Measurements from ENCODE around the gene ANKS4B. TPM values are rescaled to one million over a fixed set of nuclear protein-coding genes. Genes with fewer than 3 reads are reported as not detected.

ANKS4B gene
- total RNA-seq, 1 experiment from 2014 or later: not detected

GRCh38 chr16:21301168-21301894 lies 67.8 kb downstream of the ANKS4B start:
- Histone ChIP-seq H3K4me1 (ENCODE audit: control insufficient read depth, insufficient read depth, low read length) (peaks cover 8% of the 10 kb centered on the region; the same call in 1 of the 2 replicates), H3K9me3 (ENCODE audit: control insufficient read depth, insufficient read depth, low read depth, low read length) (no peaks in the 10 kb centered on the region), H3K27ac (ENCODE audit: low read length) (peak overlapping the region; percentile 73), H3K4me3 (ENCODE audit: low read depth in 2 of 2, low read length in 2 of 2) (peak overlapping the region; percentile 66 to 87), H3K36me3 (ENCODE audit: control insufficient read depth, insufficient read depth, low read length) (no peaks in the 10 kb centered on the region), H3K27me3 (ENCODE audit: control insufficient read depth, insufficient read depth, low read length) (no peaks in the 10 kb centered on the region)
- ATAC-seq (peak; percentile 91), DNase-seq (ENCODE audit: low read depth, low spot score) (peak; percentile 80)
- in situ Hi-C loops (cut with HindIII; ENCODE audit: low pct_unique_long_range_greater_than_20kb, low sequenced_read_pairs) (no loop called here), intact Hi-C loops (cut with micrococcal nuclease; ENCODE audit: unreplicated experiment) (loop anchor here (5.0 kb wide), 1 partner anchor 144 kb away; the partner anchor contains the start of gene LDAF1)
- TF ChIP-seq SIN3A (IDR thresholded peaks at IDR 0.05; ENCODE audit: borderline replicate concordance, insufficient read depth, low read depth, low read length) (peak; percentile 20; the same call in 1 of the 2 replicates), POLR2AphosphoS5 (IDR thresholded peaks at IDR 0.05; ENCODE audit: low read depth, low read length) (peak; percentile 46; the same call in 1 of the 2 replicates), TCF7L2 (IDR thresholded peaks at IDR 0.05; ENCODE audit: low read depth, low read length) (no peak)
- TF ChIP-seq, protein P1, sequence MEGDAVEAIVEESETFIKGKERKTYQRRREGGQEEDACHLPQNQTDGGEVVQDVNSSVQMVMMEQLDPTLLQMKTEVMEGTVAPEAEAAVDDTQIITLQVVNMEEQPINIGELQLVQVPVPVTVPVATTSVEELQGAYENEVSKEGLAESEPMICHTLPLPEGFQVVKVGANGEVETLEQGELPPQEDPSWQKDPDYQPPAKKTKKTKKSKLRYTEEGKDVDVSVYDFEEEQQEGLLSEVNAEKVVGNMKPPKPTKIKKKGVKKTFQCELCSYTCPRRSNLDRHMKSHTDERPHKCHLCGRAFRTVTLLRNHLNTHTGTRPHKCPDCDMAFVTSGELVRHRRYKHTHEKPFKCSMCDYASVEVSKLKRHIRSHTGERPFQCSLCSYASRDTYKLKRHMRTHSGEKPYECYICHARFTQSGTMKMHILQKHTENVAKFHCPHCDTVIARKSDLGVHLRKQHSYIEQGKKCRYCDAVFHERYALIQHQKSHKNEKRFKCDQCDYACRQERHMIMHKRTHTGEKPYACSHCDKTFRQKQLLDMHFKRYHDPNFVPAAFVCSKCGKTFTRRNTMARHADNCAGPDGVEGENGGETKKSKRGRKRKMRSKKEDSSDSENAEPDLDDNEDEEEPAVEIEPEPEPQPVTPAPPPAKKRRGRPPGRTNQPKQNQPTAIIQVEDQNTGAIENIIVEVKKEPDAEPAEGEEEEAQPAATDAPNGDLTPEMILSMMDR (IDR thresholded peaks at IDR 0.05): peak; percentile 50
- ChIA-PET CTCF (interaction anchor here (0.6 to 1.7 kb wide), 11 partner anchors 24 to 253 kb away, joined by 3 to 23 read pairs (median 6); partner anchors contain the start of gene LDAF1), POLR2A (interaction anchor here (0.5 to 0.6 kb wide), 2 partner anchors 142 to 1349 kb away, joined by 3 to 6 read pairs; no protein-coding TSS in a partner anchor)
- BruUV-seq (replicated peaks): no TSS peak

GRCh38 chr16:21301895-21302291 lies 68.4 kb downstream of the ANKS4B start:
- DNase-seq (ENCODE audit: low read depth, low spot score) (peak; percentile 30), ATAC-seq (peak; percentile 1; the same call in 1 of the 2 replicates)
- H3K36me3 ChIP-seq (ENCODE audit: control insufficient read depth, insufficient read depth, low read length): no peaks in the 10 kb centered on the region
- ChIA-PET CTCF (interaction anchor here (1.7 kb wide), 1 partner anchor 113 kb away, joined by 5 read pairs; no protein-coding TSS in a partner anchor), POLR2A (interaction anchor here (0.5 kb wide), 1 partner anchor 164 kb away, joined by 7 read pairs; no protein-coding TSS in a partner anchor)
- no peaks in the 10 kb centered on the region for H3K27me3 ChIP-seq (ENCODE audit: control insufficient read depth, insufficient read depth, low read length)
- peak overlapping the region; percentile 19 for H3K27ac ChIP-seq (ENCODE audit: low read length)
- H3K4me3 ChIP-seq (ENCODE audit: low read depth in 2 of 2, low read length in 2 of 2): peak overlapping the region; percentile 66 to 87
- H3K9me3 ChIP-seq (ENCODE audit: control insufficient read depth, insufficient read depth, low read depth, low read length): no peaks in the 10 kb centered on the region
- BruUV-seq (replicated peaks): no TSS peak
- H3K4me1 ChIP-seq (ENCODE audit: control insufficient read depth, insufficient read depth, low read length): peaks cover 8% of the 10 kb centered on the region; the same call in 1 of the 2 replicates
- in situ Hi-C loops (cut with HindIII; ENCODE audit: low pct_unique_long_range_greater_than_20kb, low sequenced_read_pairs): no loop called here
- TF ChIP-seq, protein P1 (IDR thresholded peaks at IDR 0.05): peak; percentile 16; the same call in 1 of the 2 replicates
- TF ChIP-seq POLR2AphosphoS5 (IDR thresholded peaks at IDR 0.05; ENCODE audit: low read depth, low read length): no peak
- intact Hi-C loops (cut with micrococcal nuclease; ENCODE audit: unreplicated experiment): loop anchor here (5.0 kb wide), 1 partner anchor 145 kb away; the partner anchor contains the start of gene LDAF1

DNA sequence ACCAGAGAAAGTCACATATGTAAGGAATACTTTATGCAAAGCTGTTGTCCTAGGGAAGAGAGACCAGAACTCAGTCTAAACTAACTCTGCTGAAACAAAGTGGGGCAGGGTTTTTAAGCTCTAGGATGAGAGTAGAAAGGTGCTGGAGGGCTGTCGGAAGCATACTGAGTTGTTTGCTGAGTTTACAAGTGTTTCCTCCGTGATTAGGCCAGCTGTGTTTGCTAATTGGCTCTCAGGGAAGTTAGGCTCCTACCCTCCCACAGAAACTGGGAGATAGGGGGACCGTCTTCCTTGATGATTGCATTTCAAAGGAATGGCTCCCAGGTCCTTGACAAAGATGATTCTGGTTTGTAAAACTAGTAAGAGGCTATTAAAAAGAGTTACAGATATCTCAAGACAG lies 69.0 kb downstream of the ANKS4B start:
- ATAC-seq (no peak), DNase-seq (ENCODE audit: low read depth, low spot score) (peak; percentile 54)
- no peaks in the 10 kb centered on the region for H3K36me3 ChIP-seq (ENCODE audit: control insufficient read depth, insufficient read depth, low read length)
- no TSS peak for BruUV-seq (replicated peaks)
- no peaks in the 10 kb centered on the region for H3K27me3 ChIP-seq (ENCODE audit: control insufficient read depth, insufficient read depth, low read length)
- H3K4me1 ChIP-seq (ENCODE audit: control insufficient read depth, insufficient read depth, low read length): peaks cover 8% of the 10 kb centered on the region; the same call in 1 of the 2 replicates
- CTCF ChIA-PET: interaction anchor here (1.7 kb wide), 1 partner anchor 114 kb away, joined by 5 read pairs; no protein-coding TSS in a partner anchor
- TF ChIP-seq, protein P1 (IDR thresholded peaks at IDR 0.05): no peak
- TF ChIP-seq TCF7L2 (IDR thresholded peaks at IDR 0.05; ENCODE audit: low read depth, low read length) (no peak), REST (IDR thresholded peaks at IDR 0.05; ENCODE audit: insufficient read depth in 1 of 2, low read depth in 2 of 2, low read length in 1 of 2) (no peak), SIN3A (IDR thresholded peaks at IDR 0.05; ENCODE audit: borderline replicate concordance, insufficient read depth, low read depth, low read length) (no peak), POLR2AphosphoS5 (IDR thresholded peaks at IDR 0.05; ENCODE audit: low read depth, low read length) (no peak)
- peak overlapping the region; percentile 66 to 87 for H3K4me3 ChIP-seq (ENCODE audit: low read depth in 2 of 2, low read length in 2 of 2)
- POLR2A ChIA-PET: interaction anchor here (0.5 kb wide), 1 partner anchor 165 kb away, joined by 7 read pairs; no protein-coding TSS in a partner anchor
- H3K9me3 ChIP-seq (ENCODE audit: control insufficient read depth, insufficient read depth, low read depth, low read length): no peaks in the 10 kb centered on the region
- intact Hi-C loops (cut with micrococcal nuclease; ENCODE audit: unreplicated experiment): loop anchor here (5.0 kb wide), 1 partner anchor 145 kb away; the partner anchor contains the start of gene LDAF1
- in situ Hi-C loops (cut with HindIII; ENCODE audit: low pct_unique_long_range_greater_than_20kb, low sequenced_read_pairs): no loop called here
- H3K27ac ChIP-seq (ENCODE audit: low read length): peak overlapping the region; percentile 19; the same call in 1 of the 2 replicates
